Measurements from ENCODE around the gene SLC8A2.

The SLC8A2 gene

GRCh38 chr19:47475465-47475864 lies 3.8 kb upstream of the SLC8A2 start:
- H3K27ac ChIP-seq (ENCODE audit: low read depth in 2 of 2, low read length in 2 of 2) = no peak overlapping the region
- H3K9ac ChIP-seq (ENCODE audit: low read depth in 1 of 2, low read length in 2 of 2) = no peak overlapping the region
- no peaks in the 10 kb centered on the region for H3K4me1 ChIP-seq (ENCODE audit: control insufficient read depth in 2 of 2, insufficient read depth in 2 of 2, low read length in 2 of 2)
- H3K9me3 ChIP-seq (ENCODE audit: control insufficient read depth in 2 of 2, low read length in 2 of 2) = no peaks in the 10 kb centered on the region
- H3K4me3 ChIP-seq (ENCODE audit: low read length in 2 of 2) = no peak overlapping the region
- H3K27me3 ChIP-seq (ENCODE audit: control insufficient read depth in 2 of 2, insufficient read depth in 2 of 2, low read length in 2 of 2) = peaks cover 10 to 11% of the 10 kb centered on the region in 2 donors
- no peaks in the 10 kb centered on the region for H3K36me3 ChIP-seq (ENCODE audit: control insufficient read depth in 2 of 2, insufficient read depth in 2 of 2, low read length in 2 of 2)

GRCh38 chr19:47473336-47473735 lies 1.6 kb upstream of the SLC8A2 start:
- Histone ChIP-seq H3K4me3 (ENCODE audit: low read length in 2 of 2) (no peak overlapping the region), H3K36me3 (ENCODE audit: control insufficient read depth in 2 of 2, insufficient read depth in 2 of 2, low read length in 2 of 2) (no peaks in the 10 kb centered on the region), H3K9me3 (ENCODE audit: control insufficient read depth in 2 of 2, low read length in 2 of 2) (no peaks in the 10 kb centered on the region), H3K4me1 (ENCODE audit: control insufficient read depth in 2 of 2, insufficient read depth in 2 of 2, low read length in 2 of 2) (no peaks in the 10 kb centered on the region), H3K27me3 (ENCODE audit: control insufficient read depth in 2 of 2, insufficient read depth in 2 of 2, low read length in 2 of 2) (peaks cover 22 to 31% of the 10 kb centered on the region in 2 donors), H3K9ac (ENCODE audit: low read depth in 1 of 2, low read length in 2 of 2) (no peak overlapping the region), H3K27ac (ENCODE audit: low read depth in 2 of 2, low read length in 2 of 2) (no peak overlapping the region)

GRCh38 chr19:47471381-47471732 lies 336 bp downstream of the SLC8A2 start:
- H3K27me3 ChIP-seq (ENCODE audit: control insufficient read depth in 2 of 2, insufficient read depth in 2 of 2, low read length in 2 of 2) = peaks cover 23 to 31% of the 10 kb centered on the region in 2 donors
- H3K9me3 ChIP-seq (ENCODE audit: control insufficient read depth in 2 of 2, low read length in 2 of 2) = no peaks in the 10 kb centered on the region
- no peak overlapping the region for H3K27ac ChIP-seq (ENCODE audit: low read depth in 2 of 2, low read length in 2 of 2)
- H3K9ac ChIP-seq (ENCODE audit: low read depth in 1 of 2, low read length in 2 of 2) = no peak overlapping the region
- no peaks in the 10 kb centered on the region for H3K4me1 ChIP-seq (ENCODE audit: control insufficient read depth in 2 of 2, insufficient read depth in 2 of 2, low read length in 2 of 2)
- H3K36me3 ChIP-seq (ENCODE audit: control insufficient read depth in 2 of 2, insufficient read depth in 2 of 2, low read length in 2 of 2) = no peaks in the 10 kb centered on the region
- no peak overlapping the region for H3K4me3 ChIP-seq (ENCODE audit: low read length in 2 of 2)

- no peaks in the 10 kb centered on the region for H3K36me3 ChIP-seq (ENCODE audit: control insufficient read depth in 2 of 2, insufficient read depth in 2 of 2, low read length in 2 of 2)
- no peaks in the 10 kb centered on the region for H3K9me3 ChIP-seq (ENCODE audit: control insufficient read depth in 2 of 2, low read length in 2 of 2)
- no peak overlapping the region for H3K27ac ChIP-seq (ENCODE audit: low read depth in 2 of 2, low read length in 2 of 2)
- no peak overlapping the region for H3K4me3 ChIP-seq (ENCODE audit: low read length in 2 of 2)
- no peaks in the 10 kb centered on the region for H3K4me1 ChIP-seq (ENCODE audit: control insufficient read depth in 2 of 2, insufficient read depth in 2 of 2, low read length in 2 of 2)
- H3K9ac ChIP-seq (ENCODE audit: low read depth in 1 of 2, low read length in 2 of 2) = no peak overlapping the region
- H3K27me3 ChIP-seq (ENCODE audit: control insufficient read depth in 2 of 2, insufficient read depth in 2 of 2, low read length in 2 of 2) = peaks cover 23 to 31% of the 10 kb centered on the region in 2 donors
Measured at GRCh38 chr19:47470447-47471195, 1.1 kb downstream of the SLC8A2 start.

- H3K9me3 ChIP-seq (ENCODE audit: control insufficient read depth in 2 of 2, low read length in 2 of 2) = no peaks in the 10 kb centered on the region
- H3K36me3 ChIP-seq (ENCODE audit: control insufficient read depth in 2 of 2, insufficient read depth in 2 of 2, low read length in 2 of 2) = no peaks in the 10 kb centered on the region
- H3K27me3 ChIP-seq (ENCODE audit: control insufficient read depth in 2 of 2, insufficient read depth in 2 of 2, low read length in 2 of 2) = peaks cover 23 to 35% of the 10 kb centered on the region in 2 donors
- H3K4me1 ChIP-seq (ENCODE audit: control insufficient read depth in 2 of 2, insufficient read depth in 2 of 2, low read length in 2 of 2) = no peaks in the 10 kb centered on the region
- no peak overlapping the region for H3K27ac ChIP-seq (ENCODE audit: low read depth in 2 of 2, low read length in 2 of 2)
- no peak overlapping the region for H3K4me3 ChIP-seq (ENCODE audit: low read length in 2 of 2)
- no peak overlapping the region for H3K9ac ChIP-seq (ENCODE audit: low read depth in 1 of 2, low read length in 2 of 2)
Measured at GRCh38 chr19:47469719-47470118, 2.0 kb downstream of the SLC8A2 start.

- H3K9me3 ChIP-seq (ENCODE audit: control insufficient read depth in 2 of 2, low read length in 2 of 2) = no peaks in the 10 kb centered on the region
- no peaks in the 10 kb centered on the region for H3K36me3 ChIP-seq (ENCODE audit: control insufficient read depth in 2 of 2, insufficient read depth in 2 of 2, low read length in 2 of 2)
- H3K4me3 ChIP-seq (ENCODE audit: low read length in 2 of 2) = no peak overlapping the region
- no peak overlapping the region for H3K27ac ChIP-seq (ENCODE audit: low read depth in 2 of 2, low read length in 2 of 2)
- no peaks in the 10 kb centered on the region for H3K4me1 ChIP-seq (ENCODE audit: control insufficient read depth in 2 of 2, insufficient read depth in 2 of 2, low read length in 2 of 2)
- H3K27me3 ChIP-seq (ENCODE audit: control insufficient read depth in 2 of 2, insufficient read depth in 2 of 2, low read length in 2 of 2) = peaks cover 23 to 35% of the 10 kb centered on the region in 2 donors
- no peak overlapping the region for H3K9ac ChIP-seq (ENCODE audit: low read depth in 1 of 2, low read length in 2 of 2)
Measured at GRCh38 chr19:47469363-47469700, 2.4 kb downstream of the SLC8A2 start.

- H3K36me3 ChIP-seq (ENCODE audit: control insufficient read depth in 2 of 2, insufficient read depth in 2 of 2, low read length in 2 of 2) = no peaks in the 10 kb centered on the region
- H3K4me1 ChIP-seq (ENCODE audit: control insufficient read depth in 2 of 2, insufficient read depth in 2 of 2, low read length in 2 of 2) = no peaks in the 10 kb centered on the region
- H3K9me3 ChIP-seq (ENCODE audit: control insufficient read depth in 2 of 2, low read length in 2 of 2) = no peaks in the 10 kb centered on the region
- H3K27me3 ChIP-seq (ENCODE audit: control insufficient read depth in 2 of 2, insufficient read depth in 2 of 2, low read length in 2 of 2) = peaks cover 23 to 35% of the 10 kb centered on the region in 2 donors
- H3K9ac ChIP-seq (ENCODE audit: low read depth in 1 of 2, low read length in 2 of 2) = no peak overlapping the region
- H3K4me3 ChIP-seq (ENCODE audit: low read length in 2 of 2) = no peak overlapping the region
- no peak overlapping the region for H3K27ac ChIP-seq (ENCODE audit: low read depth in 2 of 2, low read length in 2 of 2)
Measured at GRCh38 chr19:47467914-47468313, 3.8 kb downstream of the SLC8A2 start.

- Histone ChIP-seq H3K27ac (ENCODE audit: low read depth in 2 of 2, low read length in 2 of 2) (no peak overlapping the region), H3K9me3 (ENCODE audit: control insufficient read depth in 2 of 2, low read length in 2 of 2) (no peaks in the 10 kb centered on the region), H3K4me1 (ENCODE audit: control insufficient read depth in 2 of 2, insufficient read depth in 2 of 2, low read length in 2 of 2) (no peaks in the 10 kb centered on the region), H3K27me3 (ENCODE audit: control insufficient read depth in 2 of 2, insufficient read depth in 2 of 2, low read length in 2 of 2) (peaks cover 17 to 27% of the 10 kb centered on the region in 2 donors), H3K36me3 (ENCODE audit: control insufficient read depth in 2 of 2, insufficient read depth in 2 of 2, low read length in 2 of 2) (no peaks in the 10 kb centered on the region), H3K4me3 (ENCODE audit: low read length in 2 of 2) (no peak overlapping the region), H3K9ac (ENCODE audit: low read depth in 1 of 2, low read length in 2 of 2) (no peak overlapping the region)
Measured at GRCh38 chr19:47465957-47466356, 5.7 kb downstream of the SLC8A2 start.

- H3K4me1 ChIP-seq (ENCODE audit: control insufficient read depth in 2 of 2, insufficient read depth in 2 of 2, low read length in 2 of 2) = no peaks in the 10 kb centered on the region
- H3K9me3 ChIP-seq (ENCODE audit: control insufficient read depth in 2 of 2, low read length in 2 of 2) = no peaks in the 10 kb centered on the region
- no peak overlapping the region for H3K4me3 ChIP-seq (ENCODE audit: low read length in 2 of 2)
- H3K36me3 ChIP-seq (ENCODE audit: control insufficient read depth in 2 of 2, insufficient read depth in 2 of 2, low read length in 2 of 2) = no peaks in the 10 kb centered on the region
- H3K27ac ChIP-seq (ENCODE audit: low read depth in 2 of 2, low read length in 2 of 2) = no peak overlapping the region
- peaks cover 14 to 20% of the 10 kb centered on the region in 2 donors for H3K27me3 ChIP-seq (ENCODE audit: control insufficient read depth in 2 of 2, insufficient read depth in 2 of 2, low read length in 2 of 2)
- no peak overlapping the region for H3K9ac ChIP-seq (ENCODE audit: low read depth in 1 of 2, low read length in 2 of 2)
Measured at GRCh38 chr19:47464675-47465419, 6.8 kb downstream of the SLC8A2 start.

GRCh38 chr19:47461876-47462275 lies 9.8 kb downstream of the SLC8A2 start:
- H3K27ac ChIP-seq (ENCODE audit: low read depth in 2 of 2, low read length in 2 of 2) = no peak overlapping the region
- H3K4me1 ChIP-seq (ENCODE audit: control insufficient read depth in 2 of 2, insufficient read depth in 2 of 2, low read length in 2 of 2) = no peaks in the 10 kb centered on the region
- H3K4me3 ChIP-seq (ENCODE audit: low read length in 2 of 2) = no peak overlapping the region
- H3K36me3 ChIP-seq (ENCODE audit: control insufficient read depth in 2 of 2, insufficient read depth in 2 of 2, low read length in 2 of 2) = no peaks in the 10 kb centered on the region
- no peak overlapping the region for H3K9ac ChIP-seq (ENCODE audit: low read depth in 1 of 2, low read length in 2 of 2)
- H3K27me3 ChIP-seq (ENCODE audit: control insufficient read depth in 2 of 2, insufficient read depth in 2 of 2, low read length in 2 of 2) = peaks cover 18 to 33% of the 10 kb centered on the region in 2 donors
- H3K9me3 ChIP-seq (ENCODE audit: control insufficient read depth in 2 of 2, low read length in 2 of 2) = no peaks in the 10 kb centered on the region
